Activated T-cell treated with anti-CD3 and anti-CD28 coated beads, Interleukin-2, amount 50 U/mL, for 4 hours (primary cell): ENCODE data around the gene PTP4A2. TPM values are rescaled to one million over a fixed set of nuclear protein-coding genes. Genes with fewer than 3 reads are reported as not detected.

Experiments used
- ATAC-seq, 2 donors: fragments of 200-7000 bp; cut with Tn5 transposase; one replicate each; pipeline ENCODE4 v1.10.0; 2021
- DNase-seq: peaks from one replicate; pipeline ENCODE4 v3.0.0-alpha.2; 2020
- H3K27me3 Mint-ChIP-seq: one replicate; pipeline ENCODE4 v1.8.0; 2021; ENCODE audit warnings: low read depth, mixed read lengths
- H3K36me3 Mint-ChIP-seq: one replicate; pipeline ENCODE4 v1.8.0; 2022; ENCODE audit warnings: mixed read lengths; ENCODE audit not compliant: insufficient read depth
- H3K4me1 Mint-ChIP-seq: one replicate; pipeline ENCODE4 v1.8.0; 2021; ENCODE audit warnings: low read depth, mixed read lengths
- H3K4me3 Mint-ChIP-seq: one replicate; pipeline ENCODE4 v1.8.0; 2021; ENCODE audit warnings: mild to moderate bottlenecking, moderate library complexity, mixed read lengths
- H3K9me3 Mint-ChIP-seq: one replicate; pipeline ENCODE4 v1.8.0; 2021; ENCODE audit warnings: mixed read lengths
- total RNA-seq, 3 donors: library from RNA; stranded (reverse); gene quantifications; one replicate each; pipeline ENCODE4 v1.2.1, GENCODE V29; 2021

PTP4A2 gene
- total RNA-seq, 3 donors from 2014 or later = 294 to 337 (median 297) TPM

DNA sequence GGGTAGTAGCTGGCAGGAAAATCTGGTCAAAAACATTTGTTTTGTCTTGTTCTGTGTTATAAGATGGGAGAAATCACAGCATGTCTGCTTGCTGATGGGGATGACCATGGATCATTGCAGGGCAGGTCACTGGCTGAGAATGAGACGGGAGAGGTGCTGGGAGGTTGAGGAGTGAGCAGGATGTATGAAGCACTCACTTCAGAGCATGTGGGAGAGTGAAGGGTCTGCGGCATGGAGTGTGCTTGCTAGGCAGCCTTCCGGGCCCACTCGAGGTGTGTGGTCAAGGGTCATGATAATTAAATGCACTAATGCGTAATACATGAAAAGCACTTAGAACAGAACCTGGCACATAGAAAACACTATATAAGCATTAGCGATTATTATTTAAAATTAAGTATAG lies 80.3 kb downstream of the PTP4A2 start:
- Mint-ChIP-seq H3K4me1 (no peaks in the 10 kb centered on the region), H3K9me3 (no peaks in the 10 kb centered on the region), H3K27me3 (no peaks in the 10 kb centered on the region), H3K4me3 (no peak overlapping the region), H3K36me3 (no peaks in the 10 kb centered on the region)
- no peak for ATAC-seq
- no peak for DNase-seq

Other genes with a start within 250 kb of the PTP4A2 start
- gene COL16A1, start 234.4 kb downstream of the PTP4A2 start, total RNA-seq = under 1 TPM; 0.57 to 0.89 (median 0.61) TPM
- gene ADGRB2, start 174.0 kb downstream of the PTP4A2 start, total RNA-seq = under 1 TPM; 0.18 to 0.68 (median 0.65) TPM
- under 1 TPM in 1 of 3 donors, not detected in 2; 0.14 TPM for gene SPOCD1, start 122.3 kb downstream of the PTP4A2 start, total RNA-seq
- 100 to 1,000 TPM; 186 to 191 (median 187) TPM for gene KHDRBS1, start 75.5 kb upstream of the PTP4A2 start, total RNA-seq
- 10 to 100 TPM; 26.9 to 30.4 (median 27.8) TPM for gene TMEM39B, start 134.6 kb upstream of the PTP4A2 start, total RNA-seq
- gene KPNA6, start 169.7 kb upstream of the PTP4A2 start, total RNA-seq = 10 to 100 TPM; 82.6 to 90.0 (median 88.1) TPM
- gene TXLNA, start 241.3 kb upstream of the PTP4A2 start, total RNA-seq = 10 to 100 TPM; 80.7 to 86.6 (median 86.0) TPM